Ascending aorta (tissue), 2 donors: ENCODE measurements around the gene ZMYM2. TPM values are rescaled to one million over a fixed set of nuclear protein-coding genes. Genes with fewer than 3 reads are reported as not detected.

Experiments used
- DNase-seq, 2 donors: peaks; one replicate each; pipeline ENCODE4 v3.0.0-alpha.2; 2019; ENCODE audit warnings: low spot score in 2 of 2
- H3K27ac ChIP-seq, 2 donors: fragments of 200-600 bp; sonication (generic); one replicate each; pipeline ENCODE4 v1.5.1; 2016 to 2017; ENCODE audit warnings: mild to moderate bottlenecking in 1 of 2
- H3K27me3 ChIP-seq: fragments of 200-600 bp; sonication (generic); one replicate; pipeline ENCODE4 v1.5.1; 2017
- H3K36me3 ChIP-seq, 2 donors: fragments of 200-600 bp; sonication (generic); one replicate each; pipeline ENCODE4 v1.5.1; 2016
- H3K4me1 ChIP-seq, 2 donors: fragments of 200-600 bp; sonication (generic); one replicate each; pipeline ENCODE4 v1.5.1; 2016 to 2017; ENCODE audit warnings: mild to moderate bottlenecking in 1 of 2
- H3K4me3 ChIP-seq, 2 donors: fragments of 200-600 bp; sonication (generic); one replicate each; pipeline ENCODE4 v1.5.1; 2016 to 2017; ENCODE audit warnings: mild to moderate bottlenecking in 1 of 2
- H3K9me3 ChIP-seq, 2 donors: fragments of 200-600 bp; sonication (generic); one replicate each; pipeline ENCODE4 v1.5.1; 2016
- intact Hi-C: fragments of 100-400 bp; cut with DNase I; formaldehyde crosslinking; loops from one replicate; pipeline ENCODE4 v1.15.1; 2023
- total RNA-seq: library from RNA; depleted of rRNA; stranded (reverse); fragments of >200 nt; gene quantifications from one replicate; pipeline ENCODE4 v1.1.0, GENCODE V29; 2016
- TF ChIP-seq, protein P1 (sequence below), 3 experiments: fragments of 200-600 bp in 2 of 3; fragments of 450-650 bp in 1 of 3; sonication (generic) in 2 of 3; IDR thresholded peaks; one replicate each; pipeline ENCODE4 v1.5.1; 2016 to 2019; ENCODE audit warnings: antibody characterized with exemption in 3 of 3, mild to moderate bottlenecking in 1 of 3, moderate library complexity in 1 of 3

ZMYM2 gene
- total RNA-seq, 1 donor from 2014 or later = 76.6 TPM

- Histone ChIP-seq H3K4me1 (no peaks in the 10 kb centered on the region), H3K27me3 (no peaks in the 10 kb centered on the region), H3K4me3 (no peak overlapping the region), H3K9me3 (peaks cover 0 to 4% of the 10 kb centered on the region in 2 donors), H3K27ac (no peak overlapping the region), H3K36me3 (peaks cover 3% of the 10 kb centered on the region in 2 donors)
- TF ChIP-seq, protein P1, sequence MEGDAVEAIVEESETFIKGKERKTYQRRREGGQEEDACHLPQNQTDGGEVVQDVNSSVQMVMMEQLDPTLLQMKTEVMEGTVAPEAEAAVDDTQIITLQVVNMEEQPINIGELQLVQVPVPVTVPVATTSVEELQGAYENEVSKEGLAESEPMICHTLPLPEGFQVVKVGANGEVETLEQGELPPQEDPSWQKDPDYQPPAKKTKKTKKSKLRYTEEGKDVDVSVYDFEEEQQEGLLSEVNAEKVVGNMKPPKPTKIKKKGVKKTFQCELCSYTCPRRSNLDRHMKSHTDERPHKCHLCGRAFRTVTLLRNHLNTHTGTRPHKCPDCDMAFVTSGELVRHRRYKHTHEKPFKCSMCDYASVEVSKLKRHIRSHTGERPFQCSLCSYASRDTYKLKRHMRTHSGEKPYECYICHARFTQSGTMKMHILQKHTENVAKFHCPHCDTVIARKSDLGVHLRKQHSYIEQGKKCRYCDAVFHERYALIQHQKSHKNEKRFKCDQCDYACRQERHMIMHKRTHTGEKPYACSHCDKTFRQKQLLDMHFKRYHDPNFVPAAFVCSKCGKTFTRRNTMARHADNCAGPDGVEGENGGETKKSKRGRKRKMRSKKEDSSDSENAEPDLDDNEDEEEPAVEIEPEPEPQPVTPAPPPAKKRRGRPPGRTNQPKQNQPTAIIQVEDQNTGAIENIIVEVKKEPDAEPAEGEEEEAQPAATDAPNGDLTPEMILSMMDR (IDR thresholded peaks at IDR 0.05) = peak; percentile 18 to 64 (median 53)
- DNase-seq = no peak
- intact Hi-C loops = no loop called here
These were observed 26.1 kb downstream of the ZMYM2 start for GRCh38 chr13:19984430-19985218.

GRCh38 chr13:19985219-19985556 is 26.7 kb downstream of the ZMYM2 start:
- intact Hi-C loops = no loop called here

DNA sequence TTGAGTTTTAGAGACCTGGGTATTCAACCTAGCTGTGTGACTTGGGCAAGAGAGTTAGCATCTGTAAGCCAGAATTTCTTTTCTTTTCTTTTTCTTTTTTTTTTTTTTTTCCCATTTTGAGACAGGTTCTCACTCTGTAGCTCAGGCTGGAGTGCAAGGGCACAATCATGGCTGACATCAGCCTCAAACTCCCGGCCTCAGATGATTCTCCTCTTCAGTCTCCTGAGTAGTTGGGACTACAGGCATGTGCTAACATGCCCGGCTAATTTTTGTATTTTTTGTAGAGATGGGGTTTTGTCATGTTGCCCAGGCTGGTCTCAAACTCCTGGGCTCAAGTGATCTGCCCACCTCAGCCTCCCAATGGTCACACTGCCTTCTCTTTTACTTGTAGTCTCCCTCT is 33.0 kb downstream of the ZMYM2 start:
- Histone ChIP-seq H3K9me3 (no peaks in the 10 kb centered on the region), H3K4me1 (no peaks in the 10 kb centered on the region), H3K27me3 (no peaks in the 10 kb centered on the region), H3K27ac (no peak overlapping the region), H3K36me3 (peaks cover 34 to 36% of the 10 kb centered on the region in 2 donors), H3K4me3 (no peak overlapping the region)
- intact Hi-C loops = no loop called here
- TF ChIP-seq, protein P1 (IDR thresholded peaks at IDR 0.05) = no peak
- no peak for DNase-seq

More at GRCh38 chr13:19985219-19985556, 26.7 kb downstream of the ZMYM2 start:
- Histone ChIP-seq H3K27me3 (no peaks in the 10 kb centered on the region), H3K4me3 (no peak overlapping the region), H3K27ac (no peak overlapping the region), H3K36me3 (no peaks in the 10 kb centered on the region), H3K4me1 (no peaks in the 10 kb centered on the region), H3K9me3 (no peaks in the 10 kb centered on the region)
- DNase-seq = no peak
- TF ChIP-seq, protein P1 (IDR thresholded peaks at IDR 0.05) = no peak

DNA sequence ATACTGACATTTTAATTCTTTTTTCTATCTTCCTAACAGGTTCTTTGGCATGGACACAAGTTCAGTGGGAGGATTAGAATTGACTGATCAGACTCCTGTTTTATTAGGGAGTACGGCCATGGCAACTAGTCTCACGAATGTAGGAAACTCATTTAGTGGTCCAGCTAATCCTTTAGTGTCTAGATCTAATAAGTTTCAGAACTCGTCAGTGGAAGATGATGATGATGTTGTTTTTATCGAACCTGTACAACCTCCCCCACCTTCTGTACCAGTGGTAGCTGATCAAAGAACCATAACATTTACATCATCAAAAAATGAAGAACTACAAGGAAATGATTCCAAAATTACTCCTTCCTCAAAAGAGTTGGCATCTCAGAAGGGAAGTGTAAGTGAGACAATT is 34.5 kb downstream of the ZMYM2 start:
- no peak for DNase-seq

DNA sequence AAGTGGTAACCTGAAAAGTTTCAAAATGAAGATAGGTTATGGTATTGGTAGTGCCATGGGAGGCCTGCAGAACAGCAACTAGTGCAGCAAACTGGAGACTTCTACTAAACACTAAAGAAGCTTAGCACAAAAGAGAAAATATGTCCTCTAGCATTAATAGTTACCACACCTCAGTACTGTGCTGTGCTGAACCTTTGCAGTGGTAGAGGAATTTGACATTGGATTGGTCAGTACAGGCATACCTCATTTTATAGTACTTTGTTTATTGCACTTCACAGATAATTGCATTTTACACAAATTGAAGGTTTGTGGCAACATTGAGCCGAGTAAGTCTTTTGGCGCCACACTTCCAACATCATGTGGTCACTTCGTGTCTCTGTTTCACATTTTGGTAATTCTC is 40.4 kb downstream of the ZMYM2 start:
- intact Hi-C loops = no loop called here
- no peaks in the 10 kb centered on the region for H3K27me3 ChIP-seq
- no peak overlapping the region for H3K27ac ChIP-seq

More for the DNA sequence above, 34.5 kb downstream of the ZMYM2 start:
- Histone ChIP-seq H3K4me3 (no peak overlapping the region), H3K9me3 (no peaks in the 10 kb centered on the region), H3K4me1 (no peaks in the 10 kb centered on the region), H3K27ac (no peak overlapping the region), H3K36me3 (peaks cover 34 to 40% of the 10 kb centered on the region in 2 donors), H3K27me3 (no peaks in the 10 kb centered on the region)
- TF ChIP-seq, protein P1 (IDR thresholded peaks at IDR 0.05) = no peak
- intact Hi-C loops = no loop called here

More for the DNA sequence above, 40.4 kb downstream of the ZMYM2 start:
- Histone ChIP-seq H3K4me3 (no peak overlapping the region), H3K9me3 (no peaks in the 10 kb centered on the region), H3K4me1 (no peaks in the 10 kb centered on the region), H3K36me3 (peaks cover 29 to 33% of the 10 kb centered on the region in 2 donors)
- TF ChIP-seq, protein P1 (IDR thresholded peaks at IDR 0.05) = no peak
- DNase-seq = no peak
